HCT116 (cell line): ENCODE measurements around the gene LMCD1. TPM values are rescaled to one million over a fixed set of nuclear protein-coding genes. Genes with fewer than 3 reads are reported as not detected.

Experiments used
- ATAC-seq: fragments of 200-7000 bp; cut with Tn5 transposase; 2 replicates; pipeline ENCODE4 v1.9.1; 2020; ENCODE audit warnings: mild to moderate bottlenecking, moderate library complexity
- BruUV-seq: library from RNA; stranded (reverse); fragments of 400-500 nt; replicated peaks from 2 replicates; lab custom pipeline; 2021; lab: Mats Ljungman, UMichigan
- CTCF ChIA-PET: fragments of 300-600 bp; sonication (Branson Sonifier 250); formaldehyde crosslinking; loops from one replicate; lab custom pipeline; 2021; ENCODE audit warnings: antibody characterized with exemption; lab: Charles Lee
- POLR2A ChIA-PET: fragments of 300-600, 350-600 bp; sonication (Branson Sonifier 250); formaldehyde crosslinking; loops from one replicate; lab custom pipeline; 2021; ENCODE audit warnings: antibody characterized with exemption; lab: Charles Lee
- RAD21 ChIA-PET, 2 experiments: fragments of 300-600 bp; sonication (Branson Sonifier 250); formaldehyde crosslinking; loops; one replicate each; lab custom pipeline; 2023; ENCODE audit warnings: low total read pairs in 2 of 2; ENCODE audit not compliant: uncharacterized antibody in 2 of 2, unreplicated experiment in 2 of 2, low non-redundant PET in 1 of 2; lab: Charles Lee
- DNase-seq: peaks from one replicate; pipeline ENCODE4 v3.0.0-alpha.2; 2010; ENCODE audit warnings: low read depth, low spot score
- H2AFZ ChIP-seq: fragments of 200-600 bp; shearing (Covaris generic), sonication (generic); 2 replicates; pipeline ENCODE4 v1.6.1; 2017; ENCODE audit warnings: low read depth, mixed run types, mixed read lengths, antibody characterized with exemption, low read length; ENCODE audit not compliant: poor library complexity, severe bottlenecking
- H3K27ac ChIP-seq: 2 replicates; pipeline ENCODE4 v1.5.1; 2012; ENCODE audit warnings: low read depth, low read length
- H3K27me3 ChIP-seq: fragments of 200-600 bp; sonication (generic); 2 replicates; pipeline ENCODE4 v1.6.1; 2016; ENCODE audit warnings: mixed run types, low read length, mixed read lengths; ENCODE audit not compliant: insufficient read depth
- H3K36me3 ChIP-seq, 2 experiments: fragments of 200-500 bp in 1 of 2; fragments of 200-600 bp in 1 of 2; sonication (Bioruptor generic) in 1 of 2; sonication (generic) in 1 of 2; 2 replicates each; pipeline versions ENCODE4 v1.5.1 to v1.6.1; 2014 to 2016; ENCODE audit warnings: low read length in 2 of 2, inconsistent platforms in 1 of 2, mixed read lengths in 1 of 2, mixed run types in 1 of 2; ENCODE audit not compliant: insufficient read depth in 2 of 2, control insufficient read depth in 1 of 2
- H3K4me1 ChIP-seq, 2 experiments: fragments of 200-600 bp in 1 of 2; sonication (generic) in 1 of 2; 2 replicates each; pipeline versions ENCODE4 v1.5.1 to v1.6.1; 2012 to 2017; ENCODE audit warnings: low read length in 2 of 2, inconsistent platforms in 1 of 2, mild to moderate bottlenecking in 1 of 2, mixed read lengths in 1 of 2, mixed run types in 1 of 2, moderate library complexity in 1 of 2; ENCODE audit not compliant: insufficient read depth in 2 of 2, control insufficient read depth in 1 of 2
- H3K4me2 ChIP-seq: fragments of 200-600 bp; sonication (generic); 2 replicates; pipeline ENCODE4 v1.6.1; 2017; ENCODE audit warnings: mixed run types, low read length, mixed read lengths
- H3K4me3 ChIP-seq, 2 experiments: fragments of 200-600 bp in 1 of 2; sonication (generic) in 1 of 2; replicated peaks in 1 of 2; 2 replicates each; pipeline ENCODE4 v1.5.1; 2011 to 2016; ENCODE audit warnings: low read length in 2 of 2, control low read depth in 1 of 2, low read depth in 1 of 2, mild to moderate bottlenecking in 1 of 2, mixed read lengths in 1 of 2, mixed run types in 1 of 2
- H3K79me2 ChIP-seq: fragments of 200-600 bp; sonication (generic); 2 replicates; pipeline ENCODE4 v1.6.1; 2017; ENCODE audit warnings: mild to moderate bottlenecking, mixed run types, low read length, moderate library complexity, mixed read lengths; ENCODE audit not compliant: insufficient read depth
- H3K9ac ChIP-seq: fragments of 200-600 bp; sonication (generic); 2 replicates; pipeline ENCODE4 v1.6.1; 2016; ENCODE audit warnings: low read length, mixed read lengths
- H3K9me2 ChIP-seq: fragments of 200-600 bp; sonication (generic), shearing (Covaris generic); 2 replicates; pipeline ENCODE4 v1.6.1; 2017; ENCODE audit warnings: mixed run types, mild to moderate bottlenecking, moderate library complexity; ENCODE audit not compliant: insufficient read depth
- H3K9me3 ChIP-seq, 2 experiments: fragments of 200-500 bp in 1 of 2; fragments of 200-600 bp in 1 of 2; sonication (Bioruptor generic) in 1 of 2; sonication (generic) in 1 of 2; 2 replicates each; pipeline ENCODE4 v1.6.1; 2014 to 2017; ENCODE audit warnings: low read length in 2 of 2, mixed read lengths in 2 of 2, inconsistent platforms in 1 of 2, low read depth in 1 of 2, mild to moderate bottlenecking in 1 of 2, mixed run types in 1 of 2, moderate library complexity in 1 of 2; ENCODE audit not compliant: control insufficient read depth in 1 of 2, insufficient read depth in 1 of 2
- H4K20me1 ChIP-seq: fragments of 200-600 bp; sonication (generic), shearing (Covaris generic); 2 replicates; pipeline ENCODE4 v1.6.1; 2017; ENCODE audit warnings: mixed run types, mild to moderate bottlenecking, moderate library complexity; ENCODE audit not compliant: insufficient read depth
- ATF3 ChIP-seq: IDR thresholded peaks from 2 replicates; pipeline ENCODE4 v1.6.1; 2012
- ELF1 ChIP-seq: IDR thresholded peaks from 2 replicates; pipeline ENCODE4 v1.6.1; 2012; ENCODE audit warnings: low read depth, borderline replicate concordance
- EZH2 ChIP-seq: fragments of 200-600 bp; sonication (generic); IDR thresholded peaks from 2 replicates; pipeline ENCODE4 v1.6.1; 2017; ENCODE audit warnings: antibody characterized with exemption, mixed run types
- EZH2phosphoT487 ChIP-seq: fragments of 200-600 bp; IDR thresholded peaks from 2 replicates; pipeline ENCODE4 v1.6.1; 2018; ENCODE audit warnings: antibody characterized with exemption, borderline replicate concordance
- POLR2A ChIP-seq: IDR thresholded peaks from 2 replicates; pipeline ENCODE4 v1.7.0; 2011; ENCODE audit warnings: borderline replicate concordance; ENCODE audit not compliant: insufficient read depth, insufficient read length; ENCODE audit errors: extremely low read depth
- POLR2AphosphoS5 ChIP-seq: IDR thresholded peaks from 2 replicates; pipeline ENCODE4 v1.6.1; 2011; ENCODE audit warnings: mild to moderate bottlenecking, low read depth, low read length, moderate library complexity
- RAD21 ChIP-seq: IDR thresholded peaks from 2 replicates; pipeline ENCODE4 v1.6.1; 2012; ENCODE audit warnings: low read depth, mild to moderate bottlenecking
- SIN3A ChIP-seq: IDR thresholded peaks from 2 replicates; pipeline ENCODE4 v1.6.1; 2012; ENCODE audit warnings: low read depth
- SP1 ChIP-seq: IDR thresholded peaks from 2 replicates; pipeline ENCODE4 v1.6.1; 2012; ENCODE audit warnings: low read depth
- TCF7L2 ChIP-seq: IDR thresholded peaks from 2 replicates; pipeline ENCODE4 v1.7.0; 2011; ENCODE audit warnings: borderline replicate concordance, inconsistent platforms; ENCODE audit not compliant: insufficient read depth, insufficient read length; ENCODE audit errors: extremely low read depth
- YY1 ChIP-seq: IDR thresholded peaks from 2 replicates; pipeline ENCODE4 v1.6.1; 2011; ENCODE audit warnings: low read length, low read depth, moderate library complexity, mild to moderate bottlenecking; ENCODE audit not compliant: insufficient replicate concordance; ENCODE audit errors: extremely low read depth
- ZNF274 ChIP-seq: fragments of 200-500 bp; sonication (Bioruptor generic); IDR thresholded peaks from 2 replicates; pipeline ENCODE4 v1.6.1; 2014; ENCODE audit warnings: mild to moderate bottlenecking, low read depth, low read length, inconsistent platforms
- intact Hi-C: fragments of 100-400 bp; cut with micrococcal nuclease; formaldehyde crosslinking; loops from 2 replicates; pipeline ENCODE4 v1.10.0; 2022
- total RNA-seq: library from RNA; stranded (reverse); gene quantifications from one replicate; pipeline ENCODE4 v1.2.1, GENCODE V29; 2021; ENCODE audit not compliant: unreplicated experiment
- TF ChIP-seq, protein P1 (sequence below): IDR thresholded peaks from 2 replicates; pipeline ENCODE4 v1.6.1; 2012; ENCODE audit warnings: low read depth
- TF ChIP-seq, protein P2 (sequence below), 3 experiments: fragments of 200-600 bp in 1 of 3; sonication (generic) in 1 of 3; IDR thresholded peaks in 2 of 3; conservative IDR thresholded peaks in 1 of 3; 2 replicates each; pipeline ENCODE4 v1.5.1; 2012 to 2017; ENCODE audit warnings: low read depth in 2 of 3, low read length in 2 of 3, antibody characterized with exemption in 1 of 3, borderline replicate concordance in 1 of 3, control low read depth in 1 of 3, mild to moderate bottlenecking in 1 of 3, mixed read lengths in 1 of 3, mixed run types in 1 of 3, moderate library complexity in 1 of 3; ENCODE audit not compliant: insufficient read depth in 1 of 3

The LMCD1 gene
- total RNA-seq, 1 experiment from 2014 or later, result 4.6 TPM

GRCh38 chr3:8503871-8504610 is 2.4 kb downstream of the LMCD1 start:
- BruUV-seq, result no TSS peak
- ChIA-PET POLR2A (no interaction called here), RAD21 (no interaction called here), CTCF (interaction anchor here (1.3 kb wide), 1 partner anchor 59 kb away, joined by 3 read pairs; no protein-coding TSS in a partner anchor)
- no peak for DNase-seq
- H3K4me1 ChIP-seq, result peaks cover 15 to 50% of the 10 kb centered on the region in 2 experiments
- H3K9ac ChIP-seq, result no peak overlapping the region
- no peaks in the 10 kb centered on the region for H3K27me3 ChIP-seq
- no peaks in the 10 kb centered on the region for H3K9me3 ChIP-seq
- H3K79me2 ChIP-seq, result no peaks in the 10 kb centered on the region
- H4K20me1 ChIP-seq, result no peaks in the 10 kb centered on the region
- no peaks in the 10 kb centered on the region for H3K9me2 ChIP-seq
- ATAC-seq, result no peak
- intact Hi-C loops, result loop anchor here (5.0 kb wide), 1 partner anchor 118 kb away; no protein-coding TSS in a partner anchor
- TF ChIP-seq SIN3A, result no peak
- TF ChIP-seq POLR2AphosphoS5, result no peak
- no peak for TF ChIP-seq RAD21
- TF ChIP-seq POLR2A, result no peak
- TF ChIP-seq SP1, result no peak
- TF ChIP-seq EZH2, result no peak
- TF ChIP-seq EZH2phosphoT487, result no peak
- no peak for TF ChIP-seq TCF7L2
- TF ChIP-seq, protein P1, sequence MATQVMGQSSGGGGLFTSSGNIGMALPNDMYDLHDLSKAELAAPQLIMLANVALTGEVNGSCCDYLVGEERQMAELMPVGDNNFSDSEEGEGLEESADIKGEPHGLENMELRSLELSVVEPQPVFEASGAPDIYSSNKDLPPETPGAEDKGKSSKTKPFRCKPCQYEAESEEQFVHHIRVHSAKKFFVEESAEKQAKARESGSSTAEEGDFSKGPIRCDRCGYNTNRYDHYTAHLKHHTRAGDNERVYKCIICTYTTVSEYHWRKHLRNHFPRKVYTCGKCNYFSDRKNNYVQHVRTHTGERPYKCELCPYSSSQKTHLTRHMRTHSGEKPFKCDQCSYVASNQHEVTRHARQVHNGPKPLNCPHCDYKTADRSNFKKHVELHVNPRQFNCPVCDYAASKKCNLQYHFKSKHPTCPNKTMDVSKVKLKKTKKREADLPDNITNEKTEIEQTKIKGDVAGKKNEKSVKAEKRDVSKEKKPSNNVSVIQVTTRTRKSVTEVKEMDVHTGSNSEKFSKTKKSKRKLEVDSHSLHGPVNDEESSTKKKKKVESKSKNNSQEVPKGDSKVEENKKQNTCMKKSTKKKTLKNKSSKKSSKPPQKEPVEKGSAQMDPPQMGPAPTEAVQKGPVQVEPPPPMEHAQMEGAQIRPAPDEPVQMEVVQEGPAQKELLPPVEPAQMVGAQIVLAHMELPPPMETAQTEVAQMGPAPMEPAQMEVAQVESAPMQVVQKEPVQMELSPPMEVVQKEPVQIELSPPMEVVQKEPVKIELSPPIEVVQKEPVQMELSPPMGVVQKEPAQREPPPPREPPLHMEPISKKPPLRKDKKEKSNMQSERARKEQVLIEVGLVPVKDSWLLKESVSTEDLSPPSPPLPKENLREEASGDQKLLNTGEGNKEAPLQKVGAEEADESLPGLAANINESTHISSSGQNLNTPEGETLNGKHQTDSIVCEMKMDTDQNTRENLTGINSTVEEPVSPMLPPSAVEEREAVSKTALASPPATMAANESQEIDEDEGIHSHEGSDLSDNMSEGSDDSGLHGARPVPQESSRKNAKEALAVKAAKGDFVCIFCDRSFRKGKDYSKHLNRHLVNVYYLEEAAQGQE, result no peak
- no peak for TF ChIP-seq ATF3
- TF ChIP-seq ELF1, result no peak
- TF ChIP-seq, protein P2, sequence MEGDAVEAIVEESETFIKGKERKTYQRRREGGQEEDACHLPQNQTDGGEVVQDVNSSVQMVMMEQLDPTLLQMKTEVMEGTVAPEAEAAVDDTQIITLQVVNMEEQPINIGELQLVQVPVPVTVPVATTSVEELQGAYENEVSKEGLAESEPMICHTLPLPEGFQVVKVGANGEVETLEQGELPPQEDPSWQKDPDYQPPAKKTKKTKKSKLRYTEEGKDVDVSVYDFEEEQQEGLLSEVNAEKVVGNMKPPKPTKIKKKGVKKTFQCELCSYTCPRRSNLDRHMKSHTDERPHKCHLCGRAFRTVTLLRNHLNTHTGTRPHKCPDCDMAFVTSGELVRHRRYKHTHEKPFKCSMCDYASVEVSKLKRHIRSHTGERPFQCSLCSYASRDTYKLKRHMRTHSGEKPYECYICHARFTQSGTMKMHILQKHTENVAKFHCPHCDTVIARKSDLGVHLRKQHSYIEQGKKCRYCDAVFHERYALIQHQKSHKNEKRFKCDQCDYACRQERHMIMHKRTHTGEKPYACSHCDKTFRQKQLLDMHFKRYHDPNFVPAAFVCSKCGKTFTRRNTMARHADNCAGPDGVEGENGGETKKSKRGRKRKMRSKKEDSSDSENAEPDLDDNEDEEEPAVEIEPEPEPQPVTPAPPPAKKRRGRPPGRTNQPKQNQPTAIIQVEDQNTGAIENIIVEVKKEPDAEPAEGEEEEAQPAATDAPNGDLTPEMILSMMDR (IDR thresholded peaks at IDR 0.05 in 2 of 3, conservative IDR thresholded peaks at IDR 0.05 in 1 of 3; ENCODE audit: borderline replicate concordance in 1 of 3, insufficient read depth in 1 of 3, low read depth in 2 of 3, low read length in 2 of 3), result no peak
- TF ChIP-seq ZNF274, result no peak
- no peak for TF ChIP-seq YY1
- H3K4me2 ChIP-seq, result peak overlapping the region; percentile 41
- no peak overlapping the region for H2AFZ ChIP-seq
- H3K36me3 ChIP-seq, result no peaks in the 10 kb centered on the region
- H3K27ac ChIP-seq, result no peak overlapping the region
- H3K4me3 ChIP-seq, result no peak overlapping the region
